GM19099 (cell line): ENCODE measurements around the gene PI4KB.

Experiments used
- POLR2A ChIP-seq: IDR thresholded peaks from 3 replicates; pipeline ENCODE4 v1.6.1; 2011; ENCODE audit warnings: low read depth; ENCODE audit not compliant: insufficient read length; ENCODE audit errors: extremely low read depth

Gene PI4KB

GRCh38 chr1:151356696-151357095 is 29.5 kb upstream of the PI4KB start:
- no peak for TF ChIP-seq POLR2A

- no peak for TF ChIP-seq POLR2A
These were observed 25.0 kb upstream of the PI4KB start for GRCh38 chr1:151352021-151352718.

- peak; percentile 40 for TF ChIP-seq POLR2A
These were observed 20.5 kb upstream of the PI4KB start for GRCh38 chr1:151347523-151348246.

- peak; percentile 66 for TF ChIP-seq POLR2A
These were observed 19.7 kb upstream of the PI4KB start, which contains the start of gene RFX5 for GRCh38 chr1:151346769-151347522. TSS of gene RFX5 (minus strand) at chr1:151347252. CDS start at chr1:151346320, 932 bp downstream.

GRCh38 chr1:151346082-151346768 is 19.0 kb upstream of the PI4KB start:
- TF ChIP-seq POLR2A = no peak

GRCh38 chr1:151344291-151344690 is 17.1 kb upstream of the PI4KB start:
- no peak for TF ChIP-seq POLR2A

- TF ChIP-seq POLR2A = no peak
These were observed 16.4 kb upstream of the PI4KB start for GRCh38 chr1:151343587-151343986.

GRCh38 chr1:151342569-151342968 is 15.4 kb upstream of the PI4KB start:
- TF ChIP-seq POLR2A = no peak

GRCh38 chr1:151342021-151342420 is 14.8 kb upstream of the PI4KB start:
- TF ChIP-seq POLR2A = no peak

- peak; percentile 28 for TF ChIP-seq POLR2A
These were observed 13.9 kb upstream of the PI4KB start for GRCh38 chr1:151340870-151341754.

GRCh38 chr1:151336556-151336955 is 9.3 kb upstream of the PI4KB start:
- TF ChIP-seq POLR2A = no peak

GRCh38 chr1:151334822-151335221 is 7.6 kb upstream of the PI4KB start:
- no peak for TF ChIP-seq POLR2A

- peak; percentile 1 for TF ChIP-seq POLR2A
These were observed 873 bp upstream of the PI4KB start for GRCh38 chr1:151327903-151328674.

GRCh38 chr1:151326619-151327222 is 495 bp downstream of the PI4KB start:
- TF ChIP-seq POLR2A = no peak
